Measurements from ENCODE around the gene HOTAIR.

The HOTAIR gene

GRCh38 chr12:53948650-53949593 lies 25.8 kb downstream of the HOTAIR start:
- H3K4me3 ChIP-seq (ENCODE audit: control insufficient read depth, low read depth, low read length): no peak overlapping the region
- no peak for TF ChIP-seq CTCF (IDR thresholded peaks at IDR 0.05; ENCODE audit: control insufficient read depth, insufficient read depth, low read depth, low read length, missing control alignments)
- no peak for DNase-seq (ENCODE audit: low read depth)

GRCh38 chr12:53947743-53948142 lies 27.0 kb downstream of the HOTAIR start:
- no peak for TF ChIP-seq CTCF (IDR thresholded peaks at IDR 0.05; ENCODE audit: control insufficient read depth, insufficient read depth, low read depth, low read length, missing control alignments)
- no peak for DNase-seq (ENCODE audit: low read depth)
- no peak overlapping the region for H3K4me3 ChIP-seq (ENCODE audit: control insufficient read depth, low read depth, low read length)

- no peak overlapping the region for H3K4me3 ChIP-seq (ENCODE audit: control insufficient read depth, low read depth, low read length)
- no peak for TF ChIP-seq CTCF (IDR thresholded peaks at IDR 0.05; ENCODE audit: control insufficient read depth, insufficient read depth, low read depth, low read length, missing control alignments)
- DNase-seq (ENCODE audit: low read depth): no peak
These were observed 29.6 kb downstream of the HOTAIR start for GRCh38 chr12:53944907-53945847.

- TF ChIP-seq CTCF (IDR thresholded peaks at IDR 0.05; ENCODE audit: control insufficient read depth, insufficient read depth, low read depth, low read length, missing control alignments): no peak
- DNase-seq (ENCODE audit: low read depth): no peak
- H3K4me3 ChIP-seq (ENCODE audit: control insufficient read depth, low read depth, low read length): no peak overlapping the region
These were observed 30.5 kb downstream of the HOTAIR start for GRCh38 chr12:53944209-53944608.

GRCh38 chr12:53942467-53942997 lies 32.2 kb downstream of the HOTAIR start:
- no peak for TF ChIP-seq CTCF (IDR thresholded peaks at IDR 0.05; ENCODE audit: control insufficient read depth, insufficient read depth, low read depth, low read length, missing control alignments)
- no peak for DNase-seq (ENCODE audit: low read depth)
- H3K4me3 ChIP-seq (ENCODE audit: control insufficient read depth, low read depth, low read length): no peak overlapping the region

- DNase-seq (ENCODE audit: low read depth): no peak
- no peak for TF ChIP-seq CTCF (IDR thresholded peaks at IDR 0.05; ENCODE audit: control insufficient read depth, insufficient read depth, low read depth, low read length, missing control alignments)
- H3K4me3 ChIP-seq (ENCODE audit: control insufficient read depth, low read depth, low read length): no peak overlapping the region
These were observed 33.0 kb downstream of the HOTAIR start for GRCh38 chr12:53941750-53942149.

Measured in AG09309 (cell line).